HG03442 (cell line): ENCODE results near the gene SMIM35.

Experiments
- ATAC-seq: cut with Tn5 transposase; IDR thresholded peaks from one replicate; pipeline ENCODE4 v1.9.1; 2021; ENCODE audit warnings: mild to moderate bottlenecking, moderate library complexity; ENCODE audit not compliant: unreplicated experiment

Gene SMIM35

GRCh38 chr11:118060081-118060661 lies 26.6 kb downstream of the SMIM35 start:
- no peak for ATAC-seq

DNA sequence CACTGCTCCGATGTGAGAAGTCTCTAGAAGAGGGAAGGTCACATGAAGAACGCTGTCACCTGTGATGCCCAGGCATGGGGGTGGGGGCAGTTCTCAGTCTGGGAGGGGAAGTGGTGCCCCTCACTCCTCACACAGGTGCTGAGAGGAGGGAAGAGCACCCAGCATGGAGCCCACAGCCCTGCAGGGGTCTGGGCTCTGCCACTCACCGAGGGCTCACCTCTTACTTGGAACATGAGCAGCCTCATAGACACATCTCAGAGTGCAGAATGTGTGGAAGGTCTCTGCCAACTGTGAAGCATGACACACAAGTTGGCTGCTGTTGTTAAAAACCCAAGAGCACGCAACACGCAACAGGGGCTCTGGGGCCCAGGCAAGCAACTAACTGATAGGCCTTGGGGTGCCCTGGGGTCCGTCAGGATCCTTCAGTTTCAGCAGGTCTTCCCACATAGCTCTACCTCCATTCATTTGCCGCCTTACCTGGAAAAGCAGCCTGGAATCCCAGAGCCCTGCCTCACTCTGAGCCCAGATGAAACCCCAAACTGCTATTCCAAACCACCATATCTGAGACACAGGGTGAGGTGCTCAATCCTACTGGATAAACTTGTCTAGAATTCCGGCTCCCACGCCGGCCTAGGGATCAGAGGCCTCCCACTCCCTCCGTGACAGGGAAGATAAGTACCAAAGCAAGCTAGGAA lies 27.4 kb downstream of the SMIM35 start:
- ATAC-seq: no peak

GRCh38 chr11:118058311-118059245 lies 28.2 kb downstream of the SMIM35 start:
- ATAC-seq: no peak

- no peak for ATAC-seq
Observed at GRCh38 chr11:118057251-118058145, 29.3 kb downstream of the SMIM35 start.

DNA sequence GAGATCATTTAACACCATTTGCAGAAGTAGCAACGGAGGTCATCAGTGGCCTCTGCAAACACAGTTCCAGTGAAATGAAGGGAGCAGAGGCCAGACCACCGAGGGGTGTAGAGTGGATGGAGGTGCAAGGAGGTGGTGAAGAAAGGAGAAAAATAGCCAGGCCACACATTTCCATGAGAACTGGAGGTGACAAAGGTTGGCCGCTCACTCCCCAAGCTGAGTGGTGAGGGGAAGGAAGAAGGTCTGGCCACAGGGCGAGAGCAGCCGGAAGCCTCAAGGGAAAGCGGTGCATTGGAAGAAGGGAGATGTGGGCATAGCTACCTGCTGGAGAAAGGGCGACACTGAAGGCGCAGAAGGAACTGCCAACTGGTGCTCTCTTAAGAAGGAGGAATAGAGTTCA lies 30.0 kb downstream of the SMIM35 start:
- no peak for ATAC-seq

DNA sequence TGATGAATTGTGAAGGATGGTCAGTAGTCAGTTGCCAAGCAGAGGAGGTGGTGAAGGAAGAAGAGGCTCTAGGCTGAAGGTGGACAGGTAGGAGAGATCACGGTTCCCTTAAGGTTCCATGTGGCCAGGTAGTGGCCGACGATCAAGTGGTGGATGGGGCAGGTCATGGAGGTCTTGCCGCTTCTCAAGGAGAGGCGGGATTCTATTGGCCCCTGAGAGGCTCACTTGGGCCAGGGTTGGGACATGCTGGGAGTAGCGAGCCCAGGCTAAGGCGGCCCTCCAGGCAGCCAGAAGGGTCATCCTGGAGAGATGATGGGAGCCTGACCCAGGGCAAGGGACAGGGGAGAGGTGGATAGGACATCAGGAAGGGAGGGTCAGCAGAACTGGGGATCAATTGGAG lies 30.8 kb downstream of the SMIM35 start:
- no peak for ATAC-seq

DNA sequence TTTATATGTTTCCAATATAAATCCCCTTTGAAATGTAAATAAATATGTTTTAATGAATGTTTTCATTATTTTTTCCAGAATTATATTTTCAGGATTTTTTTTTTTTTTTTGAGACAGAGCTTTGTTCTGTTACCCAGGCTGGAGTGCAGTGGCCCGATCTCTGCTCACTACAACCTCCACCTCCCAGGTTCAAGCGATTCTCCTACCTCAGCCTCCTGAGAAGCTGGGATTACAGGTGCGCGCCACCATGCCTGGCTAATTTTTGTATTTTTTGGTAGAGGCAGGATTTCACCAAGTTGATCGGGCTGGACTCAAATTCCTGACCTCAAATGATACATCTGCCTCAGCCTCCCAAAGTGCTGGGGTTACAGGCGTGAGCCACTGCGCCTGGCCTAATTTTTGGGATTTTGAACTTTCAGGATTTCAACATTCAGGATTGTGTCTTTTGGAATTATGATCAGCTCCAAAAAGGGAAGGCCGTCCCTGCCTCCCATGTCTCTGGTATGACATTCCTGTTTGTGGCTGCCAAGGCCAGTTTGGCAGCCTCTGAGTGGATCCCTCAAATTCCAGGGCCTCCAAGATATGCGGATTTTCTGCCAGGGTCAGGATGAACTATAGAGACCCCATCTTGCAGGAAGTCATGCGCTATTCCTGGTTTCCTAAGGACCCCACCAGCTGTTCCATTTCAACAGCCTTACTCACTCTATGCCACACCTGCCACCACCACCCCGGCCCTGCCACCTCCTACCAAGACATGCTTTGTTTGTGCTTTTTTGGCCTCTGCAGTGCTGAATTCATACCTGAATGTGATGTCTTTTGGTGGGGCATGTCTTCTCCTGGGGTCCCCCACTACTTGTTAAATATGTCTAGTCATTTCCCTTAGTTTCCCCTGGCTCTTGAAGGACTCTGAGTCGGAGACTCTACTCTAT lies 31.8 kb downstream of the SMIM35 start:
- no peak for ATAC-seq

- no peak for ATAC-seq
Observed at GRCh38 chr11:118052581-118053206, 34.1 kb downstream of the SMIM35 start.

- no peak for ATAC-seq
Observed at GRCh38 chr11:118051611-118052461, 34.9 kb downstream of the SMIM35 start.

- no peak for ATAC-seq
Observed at GRCh38 chr11:118051136-118051610, 35.6 kb downstream of the SMIM35 start.

GRCh38 chr11:118050208-118050891 lies 36.4 kb downstream of the SMIM35 start:
- no peak for ATAC-seq

DNA sequence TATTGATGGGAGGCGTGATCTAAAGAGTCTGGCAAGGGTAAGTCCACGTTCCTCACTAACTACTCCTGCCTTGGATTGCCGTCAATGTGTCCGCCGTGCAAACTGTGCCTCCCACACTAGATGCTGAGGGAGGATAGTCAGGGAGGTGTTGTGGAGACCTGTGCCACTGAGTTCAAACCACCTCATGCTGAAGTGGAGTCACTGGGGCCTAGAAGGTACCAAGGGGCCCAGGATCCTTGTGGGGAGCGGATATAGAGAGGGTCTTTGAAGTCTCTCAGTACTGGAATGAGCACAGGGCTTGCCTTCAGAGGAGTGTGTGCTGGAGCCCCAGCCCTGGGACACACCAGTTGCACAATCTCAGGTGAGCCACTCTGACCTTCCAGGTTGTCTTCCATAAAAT lies 37.0 kb downstream of the SMIM35 start:
- ATAC-seq: no peak

DNA sequence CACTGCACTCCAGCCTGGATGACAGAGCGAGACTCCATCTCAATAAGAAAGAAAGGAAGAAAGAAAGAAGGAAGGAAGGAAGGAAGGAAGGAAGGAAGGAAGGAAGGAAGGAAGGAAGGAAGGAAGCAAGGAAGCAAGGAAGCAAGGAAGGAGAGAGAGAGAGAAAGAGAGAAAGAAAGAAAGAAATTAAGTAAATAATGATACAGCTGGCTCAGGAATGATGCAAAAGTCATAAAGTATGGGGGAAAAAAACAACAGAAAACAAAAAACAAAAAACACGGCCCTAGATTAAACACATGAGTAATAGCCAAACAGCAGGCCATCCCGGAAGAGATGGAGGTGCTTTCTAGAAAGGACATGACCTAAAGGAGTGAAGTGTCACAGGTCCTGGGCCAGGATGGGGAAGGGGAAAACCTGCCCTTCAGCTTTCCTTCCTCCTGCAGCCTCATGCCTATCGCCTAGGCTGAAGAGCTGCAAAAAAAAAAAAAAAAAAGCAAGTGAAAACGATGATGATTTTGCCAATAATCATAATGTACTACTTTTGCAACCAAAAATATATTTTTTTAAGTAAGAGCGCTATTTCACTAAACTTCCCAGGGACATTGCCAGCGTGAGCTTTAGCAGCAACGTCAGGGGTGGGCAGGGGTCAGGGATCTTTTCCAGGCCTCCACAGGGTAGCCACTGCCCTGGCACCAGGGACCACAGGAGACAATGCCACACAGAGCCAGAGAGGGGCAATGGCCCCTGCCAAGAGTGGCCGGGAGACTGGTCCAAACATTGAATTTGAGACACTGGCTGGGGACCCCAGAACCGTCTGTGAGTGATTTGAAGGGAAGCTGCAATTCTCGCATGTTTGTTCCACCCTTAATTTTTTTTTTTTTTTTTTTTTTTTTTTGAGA lies 38.0 kb downstream of the SMIM35 start:
- ATAC-seq: no peak

- no peak for ATAC-seq
Observed at GRCh38 chr11:118047749-118048148, 39.0 kb downstream of the SMIM35 start.

GRCh38 chr11:118046964-118047700 lies 39.6 kb downstream of the SMIM35 start:
- no peak for ATAC-seq
